HS-5 (cell line): Measurements from ENCODE around the gene PARL.

Experiments
- DNase-seq: peaks from one replicate; pipeline ENCODE4 v3.0.0-alpha.2; 2012; ENCODE audit warnings: low read depth

The PARL gene

GRCh38 chr3:183884427-183885296 is at the start of gene PARL:
TSS of gene PARL (minus strand) at chr3:183884880. CDS start at chr3:183884846, 34 bp downstream.
- peak; percentile 69 for DNase-seq

GRCh38 chr3:183933160-183933559 is 48.5 kb upstream of the PARL start:
- no peak for DNase-seq

GRCh38 chr3:183931881-183932280 is 47.2 kb upstream of the PARL start:
- DNase-seq = no peak

GRCh38 chr3:183930086-183930485 is 45.4 kb upstream of the PARL start:
- no peak for DNase-seq

- no peak for DNase-seq
Observed at GRCh38 chr3:183927059-183927458, 42.4 kb upstream of the PARL start.

GRCh38 chr3:183924956-183925355 is 40.3 kb upstream of the PARL start:
- peak; percentile 74 for DNase-seq

GRCh38 chr3:183924543-183924942 is 39.9 kb upstream of the PARL start:
- no peak for DNase-seq

GRCh38 chr3:183922421-183922820 is 37.7 kb upstream of the PARL start:
- no peak for DNase-seq

- no peak for DNase-seq
Observed at GRCh38 chr3:183921096-183921495, 36.4 kb upstream of the PARL start.

- no peak for DNase-seq
Observed at GRCh38 chr3:183920416-183920815, 35.7 kb upstream of the PARL start.

GRCh38 chr3:183918178-183918577 is 33.5 kb upstream of the PARL start:
- DNase-seq = no peak

- no peak for DNase-seq
Observed at GRCh38 chr3:183917776-183918175, 33.1 kb upstream of the PARL start.

GRCh38 chr3:183914856-183915255 is 30.2 kb upstream of the PARL start:
- no peak for DNase-seq

GRCh38 chr3:183913580-183913920 is 28.9 kb upstream of the PARL start:
- DNase-seq = no peak

GRCh38 chr3:183912895-183913579 is 28.4 kb upstream of the PARL start:
- DNase-seq = no peak

- DNase-seq = no peak
Observed at GRCh38 chr3:183911763-183912506, 27.3 kb upstream of the PARL start.

GRCh38 chr3:183911087-183911486 is 26.4 kb upstream of the PARL start:
- DNase-seq = no peak

GRCh38 chr3:183909030-183909600 is 24.4 kb upstream of the PARL start:
- no peak for DNase-seq

GRCh38 chr3:183907911-183908331 is 23.2 kb upstream of the PARL start:
- DNase-seq = no peak

GRCh38 chr3:183907176-183907575 is 22.5 kb upstream of the PARL start:
- no peak for DNase-seq

GRCh38 chr3:183906234-183906921 is 21.7 kb upstream of the PARL start:
- DNase-seq = no peak
